Stimulated activated CD4-positive, alpha-beta T cell treated with anti-CD3 and anti-CD28 coated beads, TNF-alpha, amount 100 ng/mL, for 4 hours (primary cell): ENCODE data around the gene ATP4A.
A peak's percentile ranks its signal among the peaks of the same experiment; 100 is the strongest.
"Not testable (repeated sequence)": the region's sequence is repeated elsewhere in the genome, so short reads cannot be mapped to it uniquely, and the experiment has no call there.

Source experiments
- DNase-seq, 3 experiments: peaks; one replicate each; pipeline ENCODE4 v3.0.0-alpha.2; 2020; ENCODE audit warnings: low read depth in 3 of 3

Gene ATP4A

GRCh38 chr19:35563207-35563829, at the start of gene ATP4A:
Gene ATP4A, minus strand, starts transcription at chr19:35563658. Its CDS starts 29 bp downstream, at chr19:35563629.
- no peak for DNase-seq

DNA sequence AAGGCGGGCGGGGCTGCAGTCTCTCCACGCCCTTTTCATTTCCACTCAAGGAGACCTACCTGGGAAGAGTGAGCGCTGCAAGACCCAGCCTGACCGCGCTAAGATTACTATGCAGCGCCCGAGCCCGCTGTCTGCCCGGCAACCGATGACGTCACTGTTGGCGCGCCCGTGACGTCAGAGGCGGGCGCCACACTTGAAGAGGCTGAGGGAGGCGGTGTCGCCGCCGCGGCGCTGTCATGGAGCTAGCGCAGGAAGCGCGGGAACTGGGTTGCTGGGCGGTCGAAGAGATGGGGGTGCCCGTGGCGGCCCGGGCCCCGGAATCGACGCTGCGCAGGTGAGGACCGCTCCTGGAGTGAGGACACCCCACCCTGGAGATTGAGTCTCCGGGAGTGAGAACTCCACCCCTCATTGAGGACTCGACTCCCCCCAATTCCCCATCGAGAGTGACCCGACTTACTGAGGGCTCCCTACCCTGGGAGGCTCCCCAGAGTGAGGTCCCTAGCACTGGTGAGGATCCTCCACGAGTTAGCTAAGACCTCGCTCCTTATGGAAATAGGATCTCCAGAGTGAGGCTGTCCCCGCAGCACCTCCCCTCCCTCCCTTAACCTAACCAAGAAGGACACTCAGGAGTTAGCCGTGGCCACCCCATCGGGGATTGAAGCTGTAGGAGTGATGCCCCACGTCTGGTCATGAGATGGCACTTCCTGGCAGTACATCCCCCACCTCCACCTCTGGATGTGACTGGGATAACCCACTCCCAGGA, 49.3 kb upstream of the ATP4A start, which contains the start of gene HAUS5:
Gene HAUS5 (plus strand): TSS at position 177 of the 763 bp plus-strand sequence. CDS start 60 bp downstream, at position 237.
- DNase-seq, result peak; percentile 90 to 93 (median 92)

- no peak for DNase-seq
Measured at GRCh38 chr19:35612224-35612558, 48.7 kb upstream of the ATP4A start.

GRCh38 chr19:35609851-35610353, 46.4 kb upstream of the ATP4A start:
- DNase-seq, result no peak

DNA sequence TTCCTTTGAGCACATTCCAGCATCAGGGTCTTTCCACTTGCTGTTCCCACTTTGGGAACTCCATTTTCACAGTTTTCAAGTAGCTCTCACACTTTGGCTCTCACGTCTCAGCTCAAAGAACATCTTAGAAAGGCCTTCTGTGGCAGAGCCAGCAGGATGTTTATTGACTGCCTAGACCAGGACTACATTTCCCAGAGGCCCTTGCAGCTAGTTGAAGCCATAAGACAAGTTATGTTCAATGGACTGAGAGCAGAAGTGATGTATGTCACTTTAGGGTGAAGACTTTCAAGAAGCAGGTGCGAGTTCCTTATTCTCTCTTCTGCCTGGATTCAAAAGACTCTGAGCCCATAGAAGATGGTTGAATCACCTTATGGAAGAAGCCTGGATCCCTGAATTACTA, 44.8 kb upstream of the ATP4A start:
- no peak for DNase-seq

GRCh38 chr19:35607661-35608060, 44.2 kb upstream of the ATP4A start:
- no peak for DNase-seq

GRCh38 chr19:35607170-35607569, 43.7 kb upstream of the ATP4A start:
- not testable (repeated sequence) for DNase-seq

DNA sequence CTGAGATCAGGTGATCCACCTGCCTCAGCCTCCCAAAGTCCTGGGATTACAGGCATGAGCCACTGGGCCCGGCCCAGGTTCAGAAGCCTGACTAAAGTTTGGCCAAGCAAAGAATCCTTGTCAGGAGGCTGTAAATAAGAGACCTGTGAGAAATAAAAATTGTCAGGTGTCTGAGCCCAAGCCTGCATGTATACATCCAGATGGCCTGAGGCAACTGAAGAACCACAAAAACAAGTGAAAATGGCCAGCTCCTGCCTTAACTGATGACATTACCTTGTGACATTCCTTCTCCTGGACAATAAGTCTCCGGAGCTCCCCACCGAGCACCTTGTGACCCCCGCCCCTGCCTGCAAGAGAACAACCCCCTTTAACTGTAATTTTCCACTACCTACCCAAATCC, 41.0 kb upstream of the ATP4A start:
- not testable (repeated sequence) for DNase-seq

- no peak for DNase-seq
Measured at GRCh38 chr19:35601971-35602370, 38.5 kb upstream of the ATP4A start.

DNA sequence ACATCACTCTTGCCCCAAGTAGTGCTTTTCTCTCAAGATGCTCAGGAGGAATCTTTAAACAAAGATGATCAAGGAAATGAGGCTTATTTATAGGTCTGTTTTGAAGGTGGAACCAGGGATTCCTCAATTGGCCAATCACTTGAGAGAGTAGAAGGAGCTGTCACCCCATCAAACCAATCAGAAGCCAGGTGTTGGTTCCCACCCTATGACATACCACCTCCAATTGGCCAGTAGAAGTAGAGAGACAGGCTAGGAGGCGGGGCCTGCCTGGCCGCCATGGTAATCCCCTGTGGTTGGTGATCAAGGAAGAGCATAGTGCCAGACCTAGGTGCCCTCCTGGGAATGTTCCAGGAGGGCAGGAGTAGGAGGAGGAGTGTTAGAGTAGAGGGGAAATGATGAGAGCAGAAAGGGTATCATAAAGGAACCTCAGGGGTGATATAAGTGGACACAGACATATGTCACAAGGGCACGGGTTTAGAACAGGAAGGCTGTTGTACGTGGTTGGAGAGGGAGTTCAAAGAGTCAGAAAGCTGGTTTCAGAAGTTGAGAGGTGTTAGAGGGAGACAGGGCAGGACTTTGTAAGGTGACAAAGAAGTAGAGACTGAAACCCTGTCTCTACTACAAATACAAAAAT, 33.0 kb upstream of the ATP4A start:
- DNase-seq, result no peak

DNA sequence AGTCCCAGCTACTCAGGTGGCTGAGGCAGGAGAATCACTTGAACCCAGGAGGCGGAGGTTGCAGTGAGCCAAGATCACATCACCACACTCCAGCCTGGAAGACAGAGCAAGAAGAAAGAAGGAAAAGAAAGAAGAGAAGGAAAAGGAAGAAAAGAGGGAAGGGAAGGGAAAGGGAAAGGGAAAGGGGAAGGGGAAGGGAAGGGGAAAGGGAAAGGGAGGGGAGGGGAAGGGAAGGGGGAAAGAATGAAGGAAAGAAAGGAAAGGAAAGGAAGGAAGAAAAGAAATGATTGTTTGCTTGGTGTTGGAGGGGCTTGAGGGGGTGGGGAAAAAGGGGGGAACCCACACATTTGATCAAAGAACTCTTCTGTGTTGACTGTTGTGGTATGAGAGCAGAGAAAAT, 32.5 kb upstream of the ATP4A start:
- DNase-seq, result no peak

DNA sequence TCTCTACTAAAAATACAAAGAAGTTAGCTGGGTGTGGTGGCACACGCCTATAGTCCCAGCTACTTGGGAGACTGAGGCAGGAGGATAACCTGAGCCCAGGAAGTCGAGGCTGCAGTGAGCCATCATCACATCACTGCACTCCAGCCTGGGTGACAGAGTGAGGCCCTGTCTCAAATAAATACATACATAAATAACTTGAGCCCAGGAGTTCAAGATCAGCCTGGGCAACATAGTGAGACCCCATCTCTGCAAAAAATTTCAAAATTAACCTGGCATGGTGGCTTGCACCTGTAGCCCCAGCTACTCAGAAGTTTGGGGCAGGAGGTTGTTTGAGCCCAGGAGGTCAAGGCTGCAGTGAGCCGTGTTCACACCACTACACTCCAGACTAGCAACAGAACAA, 31.6 kb upstream of the ATP4A start:
- not testable (repeated sequence) for DNase-seq

DNA sequence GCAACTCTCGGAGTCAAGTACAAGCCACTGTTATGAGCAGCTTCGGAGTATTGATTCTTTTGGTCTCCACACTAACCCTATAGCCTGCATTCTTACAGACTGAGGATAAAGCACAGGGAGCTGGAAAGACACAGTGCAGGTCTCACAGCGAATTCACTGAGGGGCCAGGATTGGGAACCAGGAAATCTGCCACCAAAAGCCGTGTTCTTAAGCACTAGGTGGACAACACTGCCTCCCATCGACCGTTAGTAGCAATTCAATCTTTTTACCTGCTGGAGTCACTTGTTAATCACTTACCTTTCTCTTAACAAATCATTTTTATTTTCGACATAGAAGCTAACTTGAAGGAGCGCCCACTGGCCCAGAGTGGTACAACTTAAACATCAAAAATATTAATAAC, 28.8 kb upstream of the ATP4A start:
- no peak for DNase-seq

DNA sequence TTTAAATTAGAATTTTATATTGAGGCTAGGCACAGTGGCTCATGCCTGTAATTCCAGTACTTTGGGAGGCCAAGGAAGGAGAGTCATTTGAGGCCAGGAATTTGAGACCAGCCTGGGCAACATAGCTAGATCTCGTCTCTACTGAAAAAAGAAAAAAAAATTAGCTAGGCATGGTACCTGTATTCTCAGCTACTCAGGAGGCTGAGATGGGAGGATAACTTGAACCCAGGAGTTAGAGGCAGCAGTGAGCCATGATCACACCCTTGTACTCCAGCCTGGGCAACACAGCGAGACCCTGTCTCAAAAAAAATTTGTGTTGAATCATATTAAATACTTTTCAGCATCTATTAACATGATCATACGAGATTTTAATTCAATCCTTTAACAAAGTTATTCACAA, 27.4 kb upstream of the ATP4A start:
- no peak for DNase-seq

- DNase-seq, result no peak
Measured at GRCh38 chr19:35587321-35587720, 23.9 kb upstream of the ATP4A start.

- DNase-seq, result no peak
Measured at GRCh38 chr19:35585848-35586247, 22.4 kb upstream of the ATP4A start, which contains the start of gene PMIS2. Gene PMIS2, plus strand, starts transcription at chr19:35586173. Its CDS starts 87 bp downstream, at chr19:35586260.

- no peak for DNase-seq
Measured at GRCh38 chr19:35582760-35583159, 19.3 kb upstream of the ATP4A start.

DNA sequence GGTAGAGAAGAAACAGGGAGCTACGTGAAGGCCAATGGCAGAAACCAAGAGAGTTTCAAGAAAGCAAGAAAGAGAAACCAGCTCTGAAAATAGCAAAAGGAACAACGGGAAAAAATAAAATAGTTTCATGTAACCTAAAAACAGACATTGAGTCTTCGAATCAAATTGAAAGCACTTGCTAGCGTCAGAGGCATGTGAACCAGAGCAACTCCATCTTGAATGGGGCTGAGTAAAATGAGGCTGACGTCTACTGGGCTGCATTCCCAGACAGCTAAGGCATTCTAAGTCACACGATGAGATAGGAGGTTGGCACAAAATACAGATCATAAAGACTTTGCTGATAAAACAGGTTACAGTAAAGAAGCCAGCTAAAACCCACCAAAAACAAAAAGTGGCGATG, 15.2 kb upstream of the ATP4A start:
- DNase-seq, result no peak

DNA sequence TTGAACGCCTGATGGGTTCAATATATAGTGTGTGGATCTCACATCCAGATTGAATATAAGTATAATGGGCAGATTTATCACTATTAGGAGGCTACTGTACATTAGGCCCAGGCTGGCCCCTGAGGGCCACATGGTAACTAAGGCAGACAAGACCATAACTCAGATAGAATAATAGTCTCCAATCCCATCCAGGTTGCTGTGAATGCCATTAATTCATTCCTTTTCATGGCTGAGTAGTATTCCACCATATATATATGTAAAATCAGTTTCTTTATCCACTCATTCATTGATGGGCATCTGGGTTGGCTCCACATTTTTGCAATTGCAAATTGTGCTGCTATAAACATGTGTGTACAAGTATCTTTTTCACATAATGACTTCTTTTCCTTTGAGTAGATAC, 14.5 kb upstream of the ATP4A start:
- no peak for DNase-seq

DNA sequence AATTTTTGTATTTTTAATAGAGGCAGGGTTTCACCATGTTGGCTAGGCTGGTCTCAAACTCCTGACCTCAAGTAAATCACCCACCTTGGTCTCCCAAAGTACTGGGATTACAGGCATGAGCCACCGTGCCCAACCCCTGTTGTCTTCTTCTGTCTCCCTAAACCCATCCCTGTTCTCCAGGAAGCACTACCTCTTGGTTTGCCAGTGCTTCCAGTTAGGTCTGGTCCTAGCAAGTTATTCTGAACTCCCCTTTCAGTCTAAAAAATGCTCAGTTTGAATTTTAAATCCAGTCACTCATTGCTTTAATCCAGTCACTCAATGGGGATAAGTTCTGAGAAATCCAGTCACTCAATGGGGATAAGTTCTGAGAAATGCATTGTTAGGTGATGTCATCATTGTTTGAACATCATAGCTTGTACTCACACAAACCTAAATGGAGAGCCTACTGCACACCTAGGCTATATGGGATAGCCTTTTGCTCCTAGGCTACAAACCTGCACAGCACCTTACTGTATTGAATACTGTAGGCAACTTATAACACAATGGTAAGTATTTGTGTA, 8.0 kb upstream of the ATP4A start:
- DNase-seq, result no peak

DNA sequence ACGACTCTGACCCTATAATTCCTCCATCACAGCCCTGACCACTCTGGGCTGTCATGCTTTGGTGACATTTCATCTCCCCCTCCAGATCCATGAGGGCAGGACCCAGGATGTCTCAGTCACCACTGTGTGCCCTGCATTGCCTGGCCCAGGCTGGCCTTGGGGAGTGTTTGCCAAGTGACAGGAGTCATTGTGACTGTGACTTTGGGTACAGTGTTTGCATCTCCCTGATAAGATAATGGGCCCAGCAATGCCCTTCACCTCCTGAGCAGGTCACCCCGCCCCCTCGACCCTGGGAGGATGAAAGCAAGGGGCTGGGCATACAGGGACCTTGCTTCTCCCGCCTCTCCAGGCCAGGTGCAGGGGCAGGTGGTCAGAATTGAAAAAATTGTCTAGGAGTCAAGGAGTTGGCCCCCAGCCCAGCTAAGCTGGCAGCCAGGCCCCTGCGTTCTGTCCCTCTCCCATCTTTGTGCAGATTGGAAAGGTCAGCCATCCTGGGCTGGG, 5.9 kb upstream of the ATP4A start:
- DNase-seq, result no peak

DNA sequence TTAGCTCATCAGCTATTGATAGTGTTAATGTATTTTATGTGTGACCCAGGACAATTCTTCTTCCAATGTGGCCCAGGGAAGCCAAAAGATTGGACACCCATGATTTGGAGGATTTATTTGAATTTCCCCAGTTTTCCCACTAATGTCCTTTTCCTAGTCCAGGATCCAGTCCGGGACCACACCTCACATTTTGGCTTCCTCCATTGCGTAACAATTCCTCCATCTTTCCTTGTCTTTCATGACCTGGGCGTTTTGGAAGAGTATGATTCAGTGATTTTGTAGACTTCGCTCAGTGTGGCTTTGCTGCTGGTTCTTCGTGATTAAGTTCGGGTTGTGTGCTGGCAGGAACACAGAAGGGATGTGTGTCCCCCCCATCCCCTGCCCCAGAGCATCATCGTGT, 3.3 kb upstream of the ATP4A start:
- DNase-seq, result no peak
